GM21825 (cell line): ENCODE measurements around the gene VAMP7.
"Not testable (repeated sequence)": the region's sequence is repeated elsewhere in the genome, so short reads cannot be mapped to it uniquely, and the experiment has no call there.

Experiments
- ATAC-seq: cut with Tn5 transposase; IDR thresholded peaks from one replicate; pipeline ENCODE4 v1.9.1; 2021; ENCODE audit warnings: mild to moderate bottlenecking, moderate library complexity; ENCODE audit not compliant: unreplicated experiment

VAMP7 gene

DNA sequence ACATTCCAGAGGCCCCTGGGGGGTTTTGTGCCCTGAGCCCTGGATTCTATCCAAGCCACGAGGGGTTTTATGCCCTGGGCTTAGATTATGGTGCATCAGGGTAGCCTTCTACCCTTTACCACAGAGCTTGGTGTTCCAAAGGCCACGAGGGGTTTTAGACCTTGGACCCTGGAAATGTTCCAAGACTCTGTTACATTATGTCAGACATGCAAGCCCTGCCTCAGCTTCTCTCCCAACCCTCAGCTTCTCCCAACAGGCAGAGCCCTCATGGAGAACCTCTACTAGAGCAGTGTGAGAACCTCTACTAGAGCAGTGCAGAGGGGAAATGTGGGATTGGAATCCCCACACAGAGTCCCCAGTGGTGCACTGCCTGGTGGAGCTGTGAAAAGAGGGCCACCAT, 105.8 kb downstream of the VAMP7 start:
- ATAC-seq, result not testable (repeated sequence)

DNA sequence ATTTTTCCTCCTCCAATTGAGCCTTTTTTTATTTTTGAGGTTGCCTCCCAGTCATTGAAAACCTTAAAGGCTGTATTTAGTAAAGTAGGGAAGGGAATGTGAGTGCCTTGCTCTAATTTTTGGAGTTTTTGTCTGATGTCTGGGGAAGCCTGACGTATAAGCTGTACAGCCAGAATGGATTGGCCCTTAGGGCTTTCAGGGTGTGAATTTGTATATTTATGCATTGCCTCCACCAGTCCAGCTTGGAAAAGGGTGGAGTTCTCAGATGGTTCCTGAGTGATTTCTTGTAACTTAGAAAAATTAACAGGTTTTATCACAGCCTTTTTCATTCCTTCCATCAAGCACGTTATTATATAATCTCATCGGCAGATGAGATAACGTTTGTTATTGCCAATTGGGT, 107.7 kb downstream of the VAMP7 start:
- no peak for ATAC-seq
